Right kidney (tissue), 1 donor: ENCODE results near the gene GPATCH4.
A peak's percentile ranks its signal among the peaks of the same experiment; 100 is the strongest.
"Not testable (repeated sequence)": the region's sequence is repeated elsewhere in the genome, so short reads cannot be mapped to it uniquely, and the experiment has no call there.

ENCODE experiments used
- DNase-seq: peaks from one replicate; pipeline ENCODE4 v3.0.0-alpha.2; 2016

GPATCH4 gene

DNA sequence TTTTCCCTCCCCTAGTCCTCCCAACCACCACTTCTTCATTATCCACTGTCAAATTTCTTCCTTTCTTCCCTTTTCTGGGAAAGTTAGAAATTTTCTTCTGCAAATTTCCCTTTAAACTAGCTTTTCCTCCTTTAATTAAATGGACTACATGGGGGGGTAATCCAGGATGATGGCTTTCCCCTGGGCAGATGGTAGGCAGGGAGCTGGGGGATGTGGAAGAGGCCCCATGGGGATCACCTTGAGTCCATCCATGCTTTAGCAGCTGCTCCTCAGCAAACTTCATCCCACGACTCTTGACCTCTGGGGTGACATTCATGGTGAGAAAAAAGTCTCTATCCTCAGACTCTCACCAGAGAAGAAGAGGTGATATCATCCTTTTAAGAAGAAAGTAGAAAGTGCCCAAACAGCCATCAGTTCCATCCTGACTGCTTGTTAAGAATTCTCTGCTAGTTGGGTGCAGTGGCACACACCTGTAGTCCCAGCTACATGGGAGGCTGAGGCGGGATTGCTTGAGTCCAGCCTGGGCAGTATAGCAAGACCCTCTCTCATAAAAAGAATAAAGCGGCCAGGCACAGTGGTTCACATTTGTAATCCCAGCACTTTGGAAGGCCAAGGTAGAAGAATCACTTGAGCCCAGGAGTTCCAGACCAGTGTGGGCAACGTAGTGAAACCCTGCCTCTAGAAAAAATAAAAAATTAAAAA, 2.4 kb downstream of the GPATCH4 start:
- no peak for DNase-seq

DNA sequence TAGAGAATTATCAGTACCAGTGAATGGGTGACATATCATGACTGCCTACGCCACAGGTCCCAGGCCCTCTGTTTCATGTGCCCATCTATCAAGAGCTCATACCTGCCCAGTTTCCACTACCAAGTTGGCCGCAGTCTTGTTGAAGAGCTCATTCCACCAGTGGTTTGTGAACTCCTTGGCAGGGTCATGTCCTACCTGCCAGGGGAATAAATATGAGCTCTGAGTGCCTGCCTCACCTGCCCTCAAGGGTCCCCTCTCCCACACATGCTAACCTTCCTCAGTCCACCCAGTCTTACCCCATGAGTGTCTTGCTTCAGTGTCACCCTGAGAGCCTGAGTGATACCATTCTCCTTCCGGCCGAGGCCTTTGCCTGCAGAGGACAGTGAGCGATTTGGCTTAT, 3.2 kb downstream of the GPATCH4 start:
- DNase-seq, result no peak

DNA sequence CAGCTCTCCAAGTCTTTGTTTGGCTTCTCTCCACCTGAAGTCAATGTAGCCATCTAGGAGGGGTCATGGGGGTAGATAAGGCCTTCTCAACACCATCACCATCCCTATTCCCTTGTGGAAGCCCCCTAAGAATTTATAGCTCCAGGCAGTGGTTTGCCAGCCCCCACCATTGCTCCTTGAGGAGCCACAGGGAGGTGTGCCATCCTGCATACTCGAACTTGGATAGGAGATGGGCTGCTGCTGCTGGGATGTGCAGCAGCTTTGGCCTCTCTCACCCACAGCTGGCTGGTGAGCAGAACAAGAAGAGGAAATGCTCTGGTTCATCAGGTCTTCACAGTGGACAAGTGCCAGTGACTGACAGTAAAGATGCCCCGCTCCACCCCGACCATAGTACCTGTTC, 4.9 kb downstream of the GPATCH4 start:
- DNase-seq, result no peak

DNA sequence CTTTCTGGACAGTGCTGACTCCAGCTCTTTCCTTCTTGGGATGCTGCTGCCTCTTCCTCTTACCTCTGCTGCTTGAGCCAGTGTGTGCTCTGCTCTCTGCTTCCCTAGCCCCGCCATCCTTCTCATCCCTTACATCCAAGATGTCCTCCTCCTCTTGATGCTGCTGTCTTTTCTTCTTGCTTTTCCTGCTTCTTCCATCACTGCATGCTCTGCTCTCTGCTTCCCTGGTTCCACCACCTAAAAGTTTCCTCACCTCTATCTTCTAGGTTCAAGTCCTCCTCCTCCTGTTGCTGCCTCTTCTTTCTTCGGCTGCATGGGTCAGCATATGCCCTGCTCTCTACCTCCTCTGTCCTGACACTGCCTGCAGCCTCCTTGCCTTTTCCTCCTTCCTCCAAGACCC, 6.3 kb downstream of the GPATCH4 start:
- no peak for DNase-seq

DNA sequence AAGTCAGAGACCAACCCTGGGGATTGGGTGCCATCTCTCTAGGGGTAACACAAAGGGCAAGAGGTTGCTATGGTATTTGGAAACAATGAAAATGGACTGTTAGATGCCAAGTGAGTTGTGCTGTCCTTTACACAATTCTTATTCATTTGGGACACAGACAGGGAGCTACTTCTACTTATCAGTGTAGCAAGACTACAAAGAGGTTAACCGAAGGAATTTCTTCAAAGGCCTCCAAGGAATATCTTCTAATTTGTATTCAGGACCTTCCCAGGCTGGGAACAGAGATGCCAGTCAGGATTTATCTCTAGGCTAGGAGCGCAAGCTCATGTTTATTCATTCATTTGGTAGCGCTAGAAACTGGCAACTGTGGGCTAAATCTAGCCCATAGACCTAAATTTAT, 7.1 kb downstream of the GPATCH4 start:
- no peak for DNase-seq

DNA sequence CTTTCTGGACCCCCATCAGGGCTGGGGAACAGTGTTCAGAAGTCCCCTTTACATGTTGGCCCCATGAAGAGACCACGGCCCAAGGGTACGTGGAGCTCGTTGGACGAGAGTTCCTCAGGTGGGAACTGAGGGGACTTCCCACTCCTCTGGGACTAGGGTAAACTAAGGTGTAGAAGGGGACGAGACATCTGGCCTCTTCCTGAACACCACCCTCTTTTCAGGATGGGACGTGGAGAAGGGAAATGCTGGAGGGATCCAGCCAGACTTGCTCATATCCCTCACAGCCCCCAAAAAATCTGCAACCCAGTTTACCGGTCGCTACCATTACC, 7.7 kb downstream of the GPATCH4 start:
- DNase-seq, result no peak

DNA sequence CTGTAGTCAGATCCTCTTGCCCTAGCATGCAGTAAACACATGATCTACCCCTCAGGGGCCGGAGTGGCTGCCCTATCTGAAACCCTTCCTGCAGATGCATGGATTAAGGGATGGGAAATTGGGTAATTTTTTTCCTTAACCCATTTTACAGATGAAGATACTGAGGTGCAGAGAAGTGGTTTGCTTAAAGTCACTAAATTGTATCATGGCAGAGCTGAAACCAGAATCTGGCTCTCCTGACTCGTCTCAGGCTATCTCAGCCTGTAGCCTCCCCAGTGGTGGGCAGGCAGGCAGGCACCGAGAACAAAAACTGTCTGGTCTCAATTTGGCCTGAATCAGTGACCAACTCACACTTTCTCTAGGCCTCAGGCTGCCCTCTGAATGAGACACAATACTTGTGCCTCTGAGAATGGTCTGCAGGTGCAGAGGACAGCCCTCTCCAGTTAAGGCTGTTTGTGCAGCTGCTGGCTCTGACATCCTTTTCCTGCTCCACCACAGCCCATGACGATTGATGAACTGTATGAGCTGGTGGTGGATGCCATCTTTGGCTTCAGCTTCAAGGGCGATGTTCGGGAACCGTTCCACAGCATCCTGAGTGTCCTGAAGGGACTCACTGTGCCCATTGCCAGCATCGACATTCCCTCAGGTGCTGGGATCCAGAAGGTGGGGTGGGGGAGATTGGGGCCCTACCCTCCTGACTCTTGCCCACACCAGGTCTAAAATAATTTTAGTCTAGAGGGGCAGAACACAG, 8.2 kb downstream of the GPATCH4 start:
- no peak for DNase-seq

DNA sequence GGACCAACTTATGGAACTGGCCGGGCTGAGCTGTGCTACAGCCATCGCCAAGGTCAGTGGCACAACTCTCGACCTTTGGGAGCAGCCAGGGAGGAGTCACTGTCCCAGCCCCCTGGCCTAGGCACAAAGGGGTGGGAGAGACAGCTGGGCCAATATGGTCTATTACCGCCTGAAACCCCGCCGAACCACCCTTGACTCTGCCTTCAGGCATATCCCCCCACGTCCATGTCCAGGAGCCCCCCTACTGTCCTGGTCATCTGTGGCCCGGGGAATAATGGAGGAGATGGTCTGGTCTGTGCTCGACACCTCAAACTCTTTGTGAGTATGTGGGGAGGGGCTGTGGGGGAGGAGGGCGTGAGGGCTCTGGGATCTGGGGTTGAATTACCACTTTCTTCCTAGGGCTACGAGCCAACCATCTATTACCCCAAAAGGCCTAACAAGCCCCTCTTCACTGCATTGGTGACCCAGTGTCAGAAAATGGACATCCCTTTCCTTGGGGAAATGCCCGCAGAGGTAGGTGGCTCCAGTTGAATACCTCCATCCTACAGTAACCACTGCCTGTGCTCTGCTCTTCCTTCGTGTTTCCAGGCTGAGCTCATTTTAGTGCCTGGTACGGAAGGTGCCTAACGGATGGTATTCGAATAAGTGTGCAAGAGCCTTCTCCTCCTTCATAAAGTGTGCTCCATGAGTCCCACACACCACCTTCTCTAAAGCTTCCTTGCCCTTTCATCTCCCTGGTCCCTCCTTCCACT, 8.9 kb downstream of the GPATCH4 start:
- no peak for DNase-seq

DNA sequence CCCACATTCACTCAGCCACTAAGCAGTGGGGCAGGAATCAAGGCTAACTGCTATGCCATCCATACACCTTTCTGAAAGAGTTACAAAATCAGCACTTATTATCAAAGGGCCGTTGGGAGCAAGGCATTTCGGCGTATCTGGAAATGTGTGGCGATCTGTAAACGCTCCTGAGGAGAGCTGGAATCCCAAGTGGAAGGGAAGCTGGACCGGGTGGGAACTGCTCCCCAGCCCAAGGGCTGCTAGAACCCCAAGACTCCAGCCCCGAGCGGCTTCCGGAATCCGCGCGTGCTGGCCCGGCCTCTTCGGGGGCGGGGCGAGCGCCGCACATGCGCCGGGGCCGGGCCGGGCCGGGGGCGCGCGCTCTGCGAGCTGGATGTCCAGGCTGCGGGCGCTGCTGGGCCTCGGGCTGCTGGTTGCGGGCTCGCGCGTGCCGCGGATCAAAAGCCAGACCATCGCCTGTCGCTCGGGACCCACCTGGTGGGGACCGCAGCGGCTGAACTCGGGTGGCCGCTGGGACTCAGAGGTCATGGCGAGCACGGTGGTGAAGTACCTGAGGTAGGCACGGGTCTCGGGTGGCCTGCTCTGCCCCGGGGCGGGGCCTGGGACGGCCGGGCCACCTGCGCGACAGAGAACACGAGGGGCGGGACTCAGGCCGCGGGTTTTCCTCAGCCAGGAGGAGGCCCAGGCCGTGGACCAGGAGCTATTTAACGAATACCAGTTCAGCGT, 9.7 kb downstream of the GPATCH4 start, which contains the start of gene NAXE:
NAXE (plus strand) TSS at position 345 of the 726 bp plus-strand sequence; CDS start at position 374, 29 bp downstream.
- peak; percentile 85 for DNase-seq

DNA sequence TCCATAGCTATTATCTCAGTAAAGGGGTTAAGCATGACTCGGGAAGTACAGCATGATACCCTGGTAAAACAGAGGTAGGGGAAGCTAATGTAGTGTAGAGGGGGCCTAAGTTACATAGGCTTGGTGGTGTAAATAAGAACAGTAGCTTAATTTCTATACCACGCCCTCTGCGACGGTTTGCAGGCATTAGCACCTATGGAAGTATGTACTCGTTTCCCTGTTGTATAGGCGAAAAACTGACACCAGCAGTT, 10.2 kb downstream of the GPATCH4 start:
- DNase-seq, result no peak

DNA sequence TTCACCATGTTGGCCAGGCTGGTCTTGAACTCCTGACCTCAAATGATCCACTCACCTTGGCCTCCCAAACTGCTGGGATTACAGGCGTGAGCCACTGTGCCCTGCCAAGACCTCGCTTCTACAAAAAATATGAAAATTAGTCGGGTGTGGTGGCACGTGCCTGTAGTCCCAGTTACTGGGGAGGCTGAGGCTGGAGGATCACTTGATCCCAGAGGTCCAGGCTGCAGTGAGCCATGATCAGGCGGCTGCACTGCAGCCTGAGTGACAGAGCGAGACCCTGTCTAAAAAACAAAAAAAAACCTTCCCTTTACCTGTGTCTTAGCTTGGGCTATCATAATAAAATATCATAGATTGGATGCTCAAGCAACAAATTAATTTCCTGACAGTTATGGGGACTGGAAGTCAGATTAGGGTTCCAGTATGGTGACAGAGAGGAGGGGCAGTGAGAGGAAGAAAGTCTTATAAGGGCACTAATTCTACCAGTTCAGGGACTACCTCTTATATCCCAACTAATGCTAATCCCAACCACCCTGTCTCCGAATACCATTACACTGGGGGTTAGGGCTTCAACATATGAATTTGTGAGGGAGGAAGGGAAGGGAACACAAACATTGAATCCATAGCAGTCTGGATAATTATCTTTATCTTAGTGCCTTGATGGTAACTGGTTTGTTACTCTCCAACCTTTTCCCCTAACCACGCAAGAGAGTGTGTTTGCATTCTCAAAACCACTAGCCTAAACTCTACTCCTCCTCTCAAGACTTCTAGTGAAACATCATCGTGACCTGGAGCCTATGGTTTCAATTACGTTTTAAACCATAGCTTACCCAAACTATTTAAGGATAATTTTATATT, 10.7 kb downstream of the GPATCH4 start:
- DNase-seq, result no peak

DNA sequence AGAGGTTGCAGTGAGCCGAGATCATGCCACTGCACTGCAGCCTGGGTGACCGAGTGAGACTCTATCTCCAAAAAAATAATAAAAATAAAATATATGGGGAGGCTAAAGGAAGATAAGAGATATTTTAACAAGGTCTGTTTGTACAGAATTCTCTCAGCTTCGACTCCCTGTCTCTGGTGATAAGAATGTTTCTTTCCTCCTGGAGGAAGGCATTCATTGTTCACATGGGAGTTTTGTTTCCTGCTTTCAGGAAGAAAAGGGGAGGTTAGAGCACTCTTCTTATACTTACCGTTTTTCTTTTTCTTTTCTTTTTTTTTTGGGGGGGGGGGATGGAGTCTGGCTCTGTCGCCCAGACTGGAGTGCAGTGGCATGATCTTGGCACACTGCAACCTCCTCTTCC, 11.7 kb downstream of the GPATCH4 start:
- no peak for DNase-seq

DNA sequence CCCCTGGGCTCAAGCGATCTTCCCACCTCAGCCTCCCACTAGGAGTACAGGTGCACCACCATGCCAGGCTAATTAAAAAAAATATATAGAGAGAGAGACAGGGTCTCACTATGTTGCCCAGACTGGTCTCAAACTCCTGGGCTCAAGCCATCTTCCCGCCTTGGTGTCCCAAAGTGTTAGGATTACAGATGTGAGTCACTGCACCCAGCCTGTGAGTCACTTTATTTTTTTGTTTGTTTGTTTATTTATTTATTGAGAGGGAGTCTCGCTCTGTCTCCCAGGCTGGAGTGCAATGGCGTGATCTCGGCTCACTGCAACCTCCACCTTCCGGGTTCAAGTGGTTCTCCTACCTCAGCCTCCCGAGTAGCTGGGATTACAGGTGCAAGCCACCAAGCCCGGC, 13.4 kb downstream of the GPATCH4 start:
- not testable (repeated sequence) for DNase-seq

DNA sequence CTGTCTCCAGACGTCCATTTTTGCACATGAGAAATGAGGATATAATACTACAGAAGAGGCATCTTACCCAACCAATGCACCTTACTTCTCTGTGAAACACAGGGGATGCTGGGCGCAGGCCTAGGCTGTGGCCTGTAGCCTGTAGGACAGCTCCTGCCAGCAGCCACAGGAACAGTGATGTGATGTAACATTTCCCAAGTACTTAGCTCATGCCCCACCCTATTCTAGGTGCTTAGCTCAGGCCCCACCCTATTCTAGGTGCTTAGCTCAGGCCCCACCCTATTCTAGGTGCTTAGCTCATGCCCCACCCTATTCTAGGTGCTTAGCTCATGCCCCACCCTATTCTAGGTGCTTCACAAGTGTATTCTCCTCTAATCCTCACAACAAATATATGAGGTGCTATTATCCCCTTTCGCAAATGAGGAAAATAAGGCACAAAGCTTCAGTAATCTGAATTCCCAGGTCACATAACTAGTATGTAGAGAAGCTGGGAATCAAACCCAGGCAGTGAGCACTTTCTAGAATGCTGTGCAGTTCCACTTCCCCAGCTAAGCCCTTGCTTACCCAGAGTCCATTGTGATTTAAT, 14.3 kb downstream of the GPATCH4 start:
- DNase-seq, result no peak

DNA sequence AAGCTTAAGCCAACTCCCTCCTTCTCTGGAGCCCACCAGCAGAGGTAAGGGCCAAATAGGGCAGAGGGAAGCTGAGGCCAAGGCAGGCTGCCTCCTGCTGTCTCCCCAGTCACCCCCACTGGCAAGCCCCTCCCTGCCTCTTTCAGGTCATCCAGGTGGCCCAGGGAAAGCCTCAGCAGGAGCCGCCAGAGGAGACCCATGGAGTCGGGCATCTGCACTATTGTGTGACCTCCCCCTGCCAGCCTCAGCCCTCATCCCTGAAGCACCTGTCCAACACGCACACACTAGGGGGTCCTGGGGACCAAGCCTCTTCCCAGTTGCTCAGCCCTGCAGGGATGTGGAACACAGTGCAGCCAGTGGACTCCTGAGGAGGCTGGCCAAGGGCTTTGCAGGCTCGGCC, 15.0 kb downstream of the GPATCH4 start:
- no peak for DNase-seq

DNA sequence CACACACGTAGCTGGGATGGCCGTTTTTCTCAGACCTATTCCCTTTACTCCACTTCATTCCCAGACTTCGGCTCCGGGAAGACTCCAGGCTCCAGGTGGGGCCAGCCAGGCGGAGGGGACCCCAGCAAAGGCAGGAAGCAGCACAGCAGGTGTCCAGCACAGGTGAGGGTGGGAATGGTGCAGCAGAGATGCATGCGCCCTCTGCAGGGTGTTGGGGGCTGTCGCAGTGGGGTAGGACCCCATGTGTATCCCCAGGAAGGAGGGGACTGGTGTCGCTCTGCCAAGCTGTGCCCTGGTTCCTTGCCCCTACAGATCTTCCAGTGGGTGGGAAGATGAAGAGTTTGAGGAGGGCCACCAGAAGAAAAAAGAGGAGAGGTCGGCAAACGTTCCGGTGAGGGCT, 16.5 kb downstream of the GPATCH4 start:
- DNase-seq, result peak; percentile 33

DNA sequence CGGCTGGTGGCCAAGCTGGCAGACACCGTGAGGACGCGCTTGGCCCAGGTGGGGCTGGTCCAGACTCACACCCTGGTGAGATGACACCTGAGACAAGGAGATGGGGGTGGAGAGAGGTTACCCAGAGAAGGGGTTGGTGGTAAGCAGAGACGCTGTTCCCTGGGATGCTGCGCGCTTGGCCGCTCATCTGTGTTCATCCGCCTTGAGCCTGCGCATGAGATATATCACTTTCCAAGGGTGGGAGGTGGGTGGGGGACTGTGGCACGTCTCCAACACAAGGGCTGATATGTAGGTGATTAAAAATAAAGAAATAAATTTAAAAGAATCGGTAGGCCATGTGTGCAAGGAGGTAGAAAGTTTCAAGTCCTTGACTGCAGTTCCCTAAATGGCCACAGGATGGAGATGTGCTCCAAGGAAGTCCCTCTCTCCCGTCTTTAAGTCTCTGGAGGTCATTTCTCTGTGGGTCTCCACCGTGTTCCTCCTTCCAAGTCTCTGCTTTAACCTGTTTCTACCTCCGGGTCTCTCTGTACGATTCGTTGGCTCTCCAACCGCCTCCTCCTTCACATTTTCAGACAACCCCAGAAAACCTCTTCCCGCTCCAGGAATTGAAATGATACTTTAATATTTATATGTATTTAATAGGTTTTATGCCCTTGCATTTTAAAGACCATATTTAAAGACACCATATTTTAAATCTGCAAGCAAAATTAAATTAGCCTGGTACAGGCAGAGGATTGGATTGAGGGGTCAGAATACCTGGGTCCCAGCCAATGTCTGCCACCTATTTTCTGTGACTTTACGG, 17.3 kb downstream of the GPATCH4 start:
- peak; percentile 57 for DNase-seq

DNA sequence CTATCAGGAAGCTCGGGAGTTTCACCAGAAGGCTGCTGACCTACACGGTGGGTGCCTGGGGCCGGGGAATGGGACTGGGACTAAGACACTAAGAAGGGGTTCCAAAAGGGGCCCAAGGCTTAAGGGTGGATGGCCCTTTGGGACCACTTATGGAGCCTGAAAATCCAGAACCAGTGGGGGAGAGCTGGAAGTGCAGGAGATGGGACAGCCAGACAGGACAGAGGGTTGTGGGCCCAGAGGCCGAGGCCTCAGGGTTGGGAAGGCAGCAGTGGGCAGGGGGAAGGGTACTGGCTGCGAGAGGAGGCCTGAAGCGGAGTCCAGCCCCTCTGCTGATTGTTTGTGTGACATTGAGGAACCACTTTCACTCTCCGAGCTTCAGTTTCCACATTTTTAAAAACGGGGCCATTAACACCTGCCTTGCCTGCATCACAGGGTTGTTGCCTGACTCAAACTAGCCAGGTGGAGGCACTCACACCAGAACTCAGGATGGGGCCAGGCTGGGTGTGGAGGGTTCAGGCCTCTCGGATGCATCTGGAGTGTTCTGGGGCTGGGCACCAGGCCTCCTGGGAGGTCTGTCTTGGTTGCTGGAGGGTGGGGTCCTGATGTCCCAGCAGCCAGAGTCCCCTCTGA, 18.8 kb downstream of the GPATCH4 start:
- no peak for DNase-seq

DNA sequence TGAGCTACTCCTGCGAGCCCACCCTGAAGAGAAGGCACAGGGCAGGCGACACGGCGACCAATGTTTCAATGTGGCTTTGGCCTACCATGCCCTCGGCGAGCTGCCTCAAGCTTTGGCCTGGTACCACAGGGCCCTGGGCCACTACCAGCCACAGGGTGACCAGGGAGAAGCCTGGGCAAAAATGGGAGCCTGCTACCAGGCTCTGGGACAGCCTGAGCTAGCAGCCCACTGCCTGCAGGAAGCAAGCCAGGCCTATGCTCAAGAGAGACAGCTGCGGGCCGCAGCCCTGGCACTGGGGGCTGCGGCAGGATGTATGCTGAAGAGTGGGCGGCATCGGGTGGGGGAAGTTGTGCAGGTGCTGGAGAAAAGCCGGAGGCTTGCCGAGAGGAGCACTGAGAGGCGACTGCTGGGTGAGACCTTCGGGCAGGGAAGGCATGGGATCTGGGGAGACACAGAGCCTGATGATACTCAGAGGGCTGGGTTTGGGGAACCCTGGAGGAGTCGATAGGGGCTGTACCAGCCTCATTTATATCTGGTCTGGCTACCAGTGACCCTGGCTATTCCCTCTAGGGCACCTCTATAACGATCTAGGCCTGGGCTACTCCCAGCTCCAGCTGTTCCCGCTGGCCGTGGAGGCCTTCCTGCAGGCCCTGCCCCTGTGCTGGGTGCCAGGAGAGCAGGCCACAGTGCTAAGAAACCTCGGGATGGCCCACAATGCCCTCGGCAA, 19.5 kb downstream of the GPATCH4 start:
- peak; percentile 17 for DNase-seq

DNA sequence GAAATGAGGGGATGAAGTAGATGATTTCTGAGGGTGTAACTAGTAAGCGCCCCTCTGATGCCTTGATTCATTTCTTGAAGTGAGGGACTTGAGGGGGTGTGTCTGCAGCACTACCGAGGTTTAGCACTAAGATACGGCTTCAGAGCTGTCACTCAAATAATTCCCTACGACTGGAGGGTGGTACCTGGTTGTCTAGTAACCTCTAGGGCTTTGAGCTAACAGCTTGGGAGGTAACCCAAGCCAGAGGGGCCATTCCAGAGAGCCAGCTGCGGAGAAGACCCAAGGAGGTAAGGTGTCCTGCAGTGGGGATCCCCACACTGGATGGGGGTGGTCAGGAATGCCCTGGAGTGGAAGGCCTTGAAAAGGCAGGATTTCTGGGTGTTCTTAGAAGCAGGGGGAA, 21.8 kb downstream of the GPATCH4 start, which contains the start of gene TTC24:
TTC24 (plus strand) TSS at position 252 of the 400 bp plus-strand sequence. CDS start 1,642 bp downstream, outside the sequence.
- no peak for DNase-seq
